Measurements from ENCODE around the gene CDH4. TPM values are rescaled to one million over a fixed set of nuclear protein-coding genes. Genes with fewer than 3 reads are reported as not detected.

CDH4 gene
- total RNA-seq, 4 donors from 2014 or later: not detected

GRCh38 chr20:61459266-61459665 is 207.2 kb downstream of the CDH4 start:
- Histone ChIP-seq H3K27ac (no peak overlapping the region), H3K27me3 (no peaks in the 10 kb centered on the region), H3K4me3 (no peak overlapping the region), H3K9me3 (no peaks in the 10 kb centered on the region), H3K36me3 (no peaks in the 10 kb centered on the region), H3K4me1 (no peaks in the 10 kb centered on the region)
- TF ChIP-seq POLR2AphosphoS5 (IDR thresholded peaks at IDR 0.05) (no peak), CTCF (IDR thresholded peaks at IDR 0.05) (no peak), EP300 (IDR thresholded peaks at IDR 0.05; ENCODE audit: low read depth) (no peak), POLR2A (IDR thresholded peaks at IDR 0.05) (no peak)
- in situ Hi-C loops (cut with MboI; ENCODE audit: low pct_ligation_motif_present in 1 of 4, low pct_unique_long_range_greater_than_20kb in 1 of 4, low sequenced_read_pairs in 3 of 4) (no loop called here), intact Hi-C loops (cut with DNase I; ENCODE audit: low total_unique reads) (no loop called here)
- 80 to 82% methylated on average over 2 to 7 of the region's 7 CpGs for WGBS, 2 donors (ENCODE audit: low coverage in 1 of 2)
- DNase-seq: no peak

- intact Hi-C loops (cut with DNase I; ENCODE audit: low total_unique reads) (no loop called here), in situ Hi-C loops (cut with MboI; ENCODE audit: low pct_ligation_motif_present in 1 of 4, low pct_unique_long_range_greater_than_20kb in 1 of 4, low sequenced_read_pairs in 3 of 4) (no loop called here)
- Histone ChIP-seq H3K27me3 (no peaks in the 10 kb centered on the region), H3K4me1 (no peaks in the 10 kb centered on the region), H3K36me3 (no peaks in the 10 kb centered on the region), H3K9me3 (no peaks in the 10 kb centered on the region), H3K27ac (no peak overlapping the region), H3K4me3 (no peak overlapping the region)
- 79% methylated on average over 7 of the region's 7 CpGs; no CpG with 5 or more reads in 1 of the 2 donors for WGBS, 2 donors (ENCODE audit: low coverage in 1 of 2)
- DNase-seq: no peak
- TF ChIP-seq CTCF (IDR thresholded peaks at IDR 0.05) (no peak), POLR2A (IDR thresholded peaks at IDR 0.05) (no peak), EP300 (IDR thresholded peaks at IDR 0.05; ENCODE audit: low read depth) (no peak), POLR2AphosphoS5 (IDR thresholded peaks at IDR 0.05) (no peak)
Observed at GRCh38 chr20:61459705-61460104, 207.6 kb downstream of the CDH4 start.

GRCh38 chr20:61460261-61461052 is 208.4 kb downstream of the CDH4 start:
- no peak for DNase-seq
- Histone ChIP-seq H3K4me3 (no peak overlapping the region), H3K27me3 (no peaks in the 10 kb centered on the region), H3K4me1 (no peaks in the 10 kb centered on the region), H3K27ac (no peak overlapping the region), H3K9me3 (no peaks in the 10 kb centered on the region), H3K36me3 (no peaks in the 10 kb centered on the region)
- intact Hi-C loops (cut with DNase I; ENCODE audit: low total_unique reads) (no loop called here), in situ Hi-C loops (cut with MboI; ENCODE audit: low pct_ligation_motif_present in 1 of 4, low pct_unique_long_range_greater_than_20kb in 1 of 4, low sequenced_read_pairs in 3 of 4) (no loop called here)
- 76 to 94% methylated on average over 2 to 11 of the region's 11 CpGs for WGBS, 2 donors (ENCODE audit: low coverage in 1 of 2)
- TF ChIP-seq POLR2AphosphoS5 (IDR thresholded peaks at IDR 0.05) (no peak), EP300 (IDR thresholded peaks at IDR 0.05; ENCODE audit: low read depth) (no peak)

- intact Hi-C loops (cut with DNase I; ENCODE audit: low total_unique reads): no loop called here
- no peak overlapping the region for H3K27ac ChIP-seq
- H3K4me1 ChIP-seq: no peaks in the 10 kb centered on the region
- no peak for TF ChIP-seq CTCF (IDR thresholded peaks at IDR 0.05)
- TF ChIP-seq POLR2A (IDR thresholded peaks at IDR 0.05): no peak
- no peak for TF ChIP-seq EP300 (IDR thresholded peaks at IDR 0.05; ENCODE audit: low read depth)
- TF ChIP-seq POLR2AphosphoS5 (IDR thresholded peaks at IDR 0.05): no peak
- H3K27me3 ChIP-seq: no peaks in the 10 kb centered on the region
- DNase-seq: no peak
- H3K4me3 ChIP-seq: no peak overlapping the region
- no peaks in the 10 kb centered on the region for H3K36me3 ChIP-seq
- WGBS, 2 donors (ENCODE audit: low coverage in 1 of 2): 80 to 84% methylated on average over 6 to 12 of the region's 12 CpGs
- no peaks in the 10 kb centered on the region for H3K9me3 ChIP-seq
- in situ Hi-C loops (cut with MboI; ENCODE audit: low pct_ligation_motif_present in 1 of 4, low pct_unique_long_range_greater_than_20kb in 1 of 4, low sequenced_read_pairs in 3 of 4): no loop called here
Observed at GRCh38 chr20:61461461-61461860, 209.4 kb downstream of the CDH4 start.
